ENCODE measurements around the gene IGHMBP2.
"Not testable (repeated sequence)": the region's sequence is repeated elsewhere in the genome, so short reads cannot be mapped to it uniquely, and the experiment has no call there.

The IGHMBP2 gene

DNA sequence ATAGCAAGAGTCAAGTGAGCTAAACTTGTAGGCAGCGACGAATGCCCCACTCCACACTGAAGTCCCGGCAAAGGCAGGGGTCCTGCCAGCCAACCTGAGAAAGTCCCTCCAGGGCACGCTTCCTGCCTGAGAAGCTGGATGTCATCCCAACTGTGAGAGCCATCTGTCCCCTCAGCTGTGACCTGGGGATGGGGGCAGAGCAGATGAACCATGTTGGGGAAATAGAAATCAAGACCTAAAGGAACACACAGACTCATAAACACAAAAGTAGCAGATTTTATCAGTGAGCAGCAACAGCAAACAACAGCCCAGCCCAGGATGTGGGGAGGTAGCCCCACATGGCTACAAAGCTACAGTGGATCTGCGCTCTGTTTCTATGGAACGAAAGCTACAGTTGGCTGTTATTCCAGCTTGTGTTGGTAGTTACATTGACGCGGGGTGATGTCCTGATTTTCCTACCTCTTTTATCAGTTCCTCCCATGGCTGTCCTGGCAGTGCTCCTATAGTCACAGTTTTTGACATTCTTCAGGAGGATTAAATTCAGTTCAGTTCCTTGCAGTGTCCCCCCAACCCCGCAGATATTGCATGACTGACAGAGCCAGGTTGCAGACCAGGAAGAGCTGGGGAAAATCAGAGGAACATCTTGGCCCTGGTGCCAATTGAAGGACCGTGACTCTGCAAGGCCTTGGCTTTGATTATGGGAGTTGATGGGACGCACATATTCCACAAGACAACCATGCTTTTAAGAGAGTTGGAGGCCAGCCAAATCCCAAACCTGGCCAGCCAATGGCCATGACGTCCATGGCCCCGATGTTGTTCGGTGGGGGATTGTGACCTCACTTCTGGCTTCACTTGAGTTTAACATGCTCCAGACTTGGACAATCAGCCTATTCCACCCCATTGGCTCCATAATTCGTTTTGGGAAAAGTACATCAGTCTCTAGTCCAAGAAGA is 62.5 kb downstream of the IGHMBP2 start:
- DNase-seq: peak in 1 of 2 donors; percentile 17

DNA sequence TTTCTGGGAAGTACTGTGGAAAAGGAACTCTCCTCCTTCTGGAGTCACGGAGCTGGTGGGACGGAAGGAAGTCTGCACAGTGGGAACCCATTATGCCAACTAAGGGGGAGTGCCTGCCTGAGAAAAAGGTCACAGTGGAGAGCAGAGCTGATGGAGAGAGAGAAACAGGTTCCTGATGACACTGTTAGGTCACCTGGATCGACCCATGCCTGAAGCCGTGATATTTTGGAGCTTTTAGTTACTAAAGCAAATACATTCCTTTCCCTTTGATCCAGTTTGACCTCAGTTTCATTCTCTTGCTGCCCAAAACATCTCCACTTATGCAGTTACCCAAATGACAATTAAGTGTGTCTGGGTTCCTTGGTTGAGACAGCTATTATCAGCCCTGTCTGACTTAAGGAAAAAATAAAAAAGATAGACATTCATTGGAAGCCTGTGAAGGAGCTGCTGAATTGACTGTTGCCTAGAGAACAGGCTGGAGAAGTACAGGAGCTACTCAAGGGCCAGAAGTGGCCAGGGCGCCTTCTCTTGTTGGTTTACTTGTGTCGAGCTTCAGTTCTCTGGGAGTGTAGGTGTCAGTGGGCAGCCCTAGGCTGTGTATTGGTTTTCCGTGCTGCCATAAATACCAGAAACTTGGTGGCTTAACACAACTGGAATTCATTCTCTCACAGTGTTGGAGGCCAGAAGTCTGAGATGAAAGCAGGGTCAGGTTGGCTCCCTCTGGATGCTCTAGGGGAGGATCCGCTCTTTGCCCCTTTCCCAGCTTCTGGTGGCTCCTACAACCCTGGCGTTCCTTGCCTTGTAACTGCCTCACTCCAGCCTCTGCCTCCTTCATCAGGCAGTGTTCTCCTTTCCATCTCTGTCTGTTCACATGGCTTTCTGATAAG is 63.4 kb downstream of the IGHMBP2 start:
- DNase-seq: no peak

DNA sequence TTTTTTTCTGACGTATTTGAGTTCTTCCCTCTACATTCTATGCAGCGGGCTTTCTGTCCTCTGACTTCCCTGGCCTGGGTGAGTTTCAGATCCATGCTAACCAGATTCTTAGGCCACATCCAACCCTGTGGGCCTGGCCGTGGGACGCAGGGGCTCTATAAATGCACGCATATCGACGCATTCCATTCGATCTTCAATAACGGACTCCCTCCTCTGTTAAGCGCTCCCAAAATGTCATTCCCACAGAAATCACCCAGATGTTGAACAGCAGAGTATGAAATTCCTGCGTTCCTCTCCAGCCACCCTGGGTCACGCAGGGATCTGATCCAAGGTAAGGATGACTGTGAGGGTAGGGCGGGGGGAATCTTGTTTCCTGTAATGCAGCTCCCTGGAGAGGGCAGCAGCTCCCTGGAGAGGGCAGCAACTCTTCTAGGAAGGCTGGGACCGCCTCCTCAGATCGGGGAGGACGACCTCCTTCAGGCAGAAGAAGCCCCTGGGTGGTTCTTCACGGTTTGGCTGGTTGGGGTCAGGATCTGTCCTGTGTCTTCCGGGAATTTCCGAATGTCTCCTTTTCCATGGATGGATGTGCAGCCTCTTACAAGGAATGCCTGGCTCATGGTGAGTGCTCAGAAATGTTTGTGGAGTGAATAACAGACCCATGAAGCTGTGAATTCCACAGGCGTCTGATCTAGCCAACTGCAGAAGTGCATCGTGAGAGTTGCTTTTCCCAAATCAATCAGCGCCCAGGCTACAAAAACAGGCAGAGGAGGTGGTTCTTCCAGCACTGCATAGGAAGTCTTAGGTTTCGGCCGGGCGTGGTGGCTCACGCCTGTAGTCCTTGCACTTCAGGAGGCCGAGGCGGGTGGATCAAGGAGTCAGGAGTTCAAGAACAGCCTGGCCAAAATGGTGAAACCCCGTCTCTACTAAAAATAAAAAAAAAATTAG is 64.9 kb downstream of the IGHMBP2 start:
- no peak for DNase-seq

DNA sequence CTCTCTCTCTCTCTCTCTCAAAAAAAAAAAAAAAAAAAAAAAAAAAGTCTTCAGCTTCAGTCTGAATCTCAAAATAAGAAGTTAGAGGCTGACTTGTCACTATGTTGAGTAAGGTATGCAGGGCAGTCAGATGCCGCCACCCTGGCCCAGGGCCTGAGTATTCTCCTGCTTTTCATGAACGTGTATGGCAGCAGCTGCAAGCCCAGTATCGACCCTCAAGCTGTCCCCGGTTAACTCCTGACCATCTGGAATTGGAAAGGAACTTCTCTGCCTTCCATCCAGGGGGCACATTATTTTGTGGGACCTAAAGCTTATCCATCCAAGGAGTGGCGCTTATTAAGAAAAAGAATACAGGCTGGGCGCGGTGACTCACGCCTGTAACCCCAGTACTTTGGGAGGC is 65.7 kb downstream of the IGHMBP2 start:
- no peak for DNase-seq

DNA sequence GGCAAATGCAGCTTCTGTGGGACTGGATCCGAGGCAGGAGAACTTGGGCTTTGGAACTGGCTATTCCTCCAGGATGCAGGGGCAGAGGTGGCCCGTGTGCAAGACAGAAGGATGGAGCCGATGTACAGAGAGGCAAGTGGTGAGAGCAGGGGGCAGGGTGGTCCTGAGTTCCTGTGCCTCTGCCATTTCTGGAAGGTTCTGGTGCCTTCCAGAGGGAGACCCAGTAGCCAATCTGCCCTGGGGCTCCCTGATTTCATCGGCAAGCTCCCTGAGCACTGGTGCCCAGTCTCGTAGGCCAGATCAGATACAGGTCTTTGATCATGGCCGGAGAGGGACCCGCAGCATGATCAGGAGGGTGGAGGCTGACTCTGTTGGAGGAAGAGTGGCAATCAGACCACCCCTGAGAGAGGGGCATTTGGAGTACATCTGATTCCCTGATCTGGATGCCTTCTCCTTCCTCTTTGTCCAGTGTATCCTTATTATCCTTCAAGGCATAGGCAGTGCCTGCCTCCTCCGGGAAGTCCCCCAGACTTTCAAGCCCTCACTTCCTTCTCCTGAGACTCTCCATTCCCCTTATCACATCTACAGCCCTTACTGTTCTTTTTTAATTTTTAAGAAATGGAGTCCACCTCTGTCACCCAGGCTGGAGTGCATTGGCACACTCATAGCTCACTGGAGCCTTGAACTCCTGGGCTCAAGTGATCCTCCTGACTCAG is 67.4 kb downstream of the IGHMBP2 start:
- DNase-seq: no peak

DNA sequence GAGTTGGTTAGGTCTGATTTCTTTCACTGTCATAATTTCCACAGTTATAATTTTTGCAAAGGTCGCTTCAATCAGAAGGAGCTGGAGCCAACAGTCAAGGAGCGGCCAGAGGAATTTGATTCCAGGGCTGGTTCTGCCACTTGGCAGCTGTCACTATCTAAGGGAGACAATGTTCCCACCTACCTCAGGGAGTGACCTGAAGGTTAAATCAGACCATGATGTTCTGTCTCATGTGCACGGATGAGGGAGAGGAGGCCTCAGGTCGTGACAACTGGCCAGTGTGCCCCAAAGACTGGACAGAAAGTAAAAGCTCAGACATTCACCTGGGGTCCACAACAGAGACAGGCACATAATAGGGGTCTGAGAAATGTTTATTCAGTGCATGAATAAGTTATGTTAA is 69.5 kb downstream of the IGHMBP2 start:
- DNase-seq: no peak

DNA sequence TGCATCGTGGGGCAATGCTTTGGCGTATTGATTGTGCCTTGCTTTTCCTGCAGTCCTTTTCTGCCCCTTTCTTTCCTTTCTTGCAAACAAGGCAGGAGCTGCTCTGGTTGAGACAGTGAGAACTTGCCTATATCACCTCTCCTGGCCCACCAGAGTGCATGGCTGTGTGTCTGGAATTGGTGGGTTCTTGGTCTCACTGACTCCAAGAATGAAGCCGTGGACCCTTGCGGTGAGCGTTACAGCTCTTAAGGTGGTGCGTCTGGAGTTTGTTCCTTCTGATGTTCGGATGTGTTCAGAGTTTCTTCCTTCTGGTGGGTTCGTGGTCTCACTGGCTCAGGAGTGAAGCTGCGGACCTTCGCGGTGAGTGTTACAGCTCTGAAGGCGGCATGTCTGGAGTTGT is 70.0 kb downstream of the IGHMBP2 start:
- DNase-seq: not testable (repeated sequence)

DNA sequence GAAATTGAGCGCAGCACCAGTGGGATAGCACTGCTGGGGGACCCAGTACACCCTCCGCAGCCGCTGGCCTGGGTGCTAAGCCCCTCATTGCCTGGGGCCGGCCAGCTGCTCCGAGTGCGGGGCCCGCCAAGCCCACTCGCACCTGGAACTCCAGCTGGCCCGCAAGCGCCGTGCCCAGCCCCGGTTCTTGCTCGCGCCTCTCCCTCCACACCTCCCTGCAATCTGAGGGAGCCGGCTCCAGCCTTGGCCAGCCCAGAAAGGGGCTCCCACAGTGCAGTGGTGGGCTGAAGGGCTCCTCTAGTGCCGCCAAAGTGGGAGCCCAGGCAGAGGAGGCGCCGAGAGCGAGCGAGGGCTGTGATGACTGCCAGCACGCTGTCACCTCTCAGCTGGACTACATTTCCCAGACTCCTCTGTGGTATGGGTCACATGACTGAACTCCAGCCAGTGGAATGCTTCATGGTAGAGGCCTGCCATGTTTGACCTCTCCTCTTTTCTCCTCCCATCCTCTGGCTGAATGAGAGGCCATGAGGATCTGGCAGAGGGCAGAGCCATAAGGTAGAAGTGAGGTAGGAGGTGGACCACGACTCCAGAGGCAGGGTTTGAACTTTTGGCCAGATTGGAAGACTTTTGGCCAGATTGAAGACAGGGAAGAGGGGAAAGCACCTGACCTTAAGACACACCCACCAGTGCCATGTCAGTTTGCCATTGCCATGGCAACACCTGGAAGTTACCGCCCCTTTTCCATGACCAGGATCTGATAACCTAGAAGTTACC is 70.9 kb downstream of the IGHMBP2 start:
- peak in 1 of 2 donors; percentile 19 for DNase-seq

DNA sequence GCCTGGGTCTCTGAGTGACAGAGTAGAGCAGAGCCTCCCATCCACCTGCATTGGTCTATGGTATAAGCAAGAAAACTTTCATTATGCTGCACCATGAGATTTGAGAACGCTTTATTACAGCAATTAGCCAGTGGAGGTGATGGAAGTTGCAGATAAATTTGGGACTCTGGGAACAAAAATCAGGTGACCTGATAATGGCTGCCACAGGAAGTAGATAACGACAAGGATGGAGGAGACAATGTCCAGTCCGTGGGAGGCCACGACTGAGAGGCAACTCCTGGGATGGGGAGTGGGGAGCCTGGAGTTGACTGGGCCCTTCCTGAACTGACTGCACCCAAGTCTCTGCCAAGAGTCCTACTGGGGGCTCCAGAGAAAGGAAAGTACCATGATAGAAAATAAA is 72.4 kb downstream of the IGHMBP2 start:
- no peak for DNase-seq

DNA sequence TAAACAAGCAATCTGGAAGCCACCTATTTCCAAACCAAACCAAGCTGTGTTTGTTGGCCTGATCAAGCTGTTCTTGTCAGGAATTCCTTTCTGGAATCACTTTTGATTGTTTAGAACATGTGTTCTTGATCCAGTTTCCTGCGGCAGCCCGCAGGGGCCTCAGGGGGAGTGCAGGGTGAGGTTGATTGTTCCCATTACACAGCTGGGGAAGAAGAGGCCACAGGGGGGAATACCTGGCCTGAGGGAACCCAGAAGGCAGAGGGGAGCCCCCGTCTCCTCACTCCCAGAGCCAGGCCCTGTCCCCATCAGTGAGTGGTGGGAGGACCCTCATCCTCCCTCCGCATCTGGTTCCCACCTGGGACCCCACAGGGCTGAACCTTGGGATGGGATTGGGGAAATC is 72.9 kb downstream of the IGHMBP2 start:
- no peak for DNase-seq

DNA sequence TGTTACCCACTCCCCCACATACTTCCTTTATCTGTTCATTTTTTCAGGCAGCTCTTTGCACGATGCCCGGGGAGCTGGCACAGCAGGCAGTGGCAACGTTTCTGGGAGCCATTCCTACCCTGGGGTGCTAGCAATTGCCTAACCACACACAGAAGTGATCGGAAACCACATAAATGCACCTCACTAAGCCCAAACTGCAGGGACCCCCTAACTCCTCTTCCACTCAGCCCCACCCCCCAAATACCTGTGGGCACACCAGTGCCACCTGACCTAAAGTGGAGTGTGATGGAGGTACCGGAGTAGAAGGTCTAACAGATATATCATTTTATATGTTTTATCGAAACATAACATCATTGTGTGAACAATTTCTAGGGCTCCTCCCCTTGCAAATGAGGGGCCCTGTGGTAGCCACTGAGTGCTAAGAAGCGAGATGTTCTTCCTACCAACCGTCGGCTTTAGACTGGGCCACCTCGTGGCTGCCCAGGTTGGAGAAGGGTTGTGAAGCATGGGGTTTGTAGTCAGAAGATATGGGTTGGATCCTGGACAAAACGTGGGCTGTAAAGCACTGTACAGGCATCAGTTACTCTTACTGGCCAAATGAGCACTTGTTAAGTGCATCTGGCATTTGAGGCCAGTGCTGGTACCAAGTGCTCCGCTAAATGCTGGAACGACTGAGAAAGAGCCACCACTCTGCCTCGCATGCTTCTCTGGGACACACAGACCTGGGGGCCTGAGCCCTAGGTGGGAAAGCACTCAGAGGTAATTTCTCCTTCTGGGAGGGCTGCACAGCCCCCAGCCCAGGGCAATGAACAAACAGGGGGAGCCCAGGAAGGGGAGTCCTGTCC is 74.3 kb downstream of the IGHMBP2 start:
- no peak for DNase-seq

DNA sequence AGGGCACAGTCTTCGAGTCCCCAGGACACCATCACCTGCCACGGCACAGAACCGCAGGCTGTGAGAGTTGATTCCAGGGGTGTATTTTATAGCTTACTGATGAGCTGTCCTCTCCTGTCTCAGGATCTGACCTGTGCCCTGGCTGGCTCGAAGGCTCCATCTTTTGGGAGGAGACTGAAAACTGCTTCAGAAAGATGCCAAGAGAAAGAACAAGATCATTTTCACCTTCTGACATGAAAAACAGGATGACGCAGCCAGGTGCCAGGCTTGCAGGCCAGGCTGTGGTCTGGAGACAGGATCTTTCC is 74.9 kb downstream of the IGHMBP2 start:
- no peak for DNase-seq

DNA sequence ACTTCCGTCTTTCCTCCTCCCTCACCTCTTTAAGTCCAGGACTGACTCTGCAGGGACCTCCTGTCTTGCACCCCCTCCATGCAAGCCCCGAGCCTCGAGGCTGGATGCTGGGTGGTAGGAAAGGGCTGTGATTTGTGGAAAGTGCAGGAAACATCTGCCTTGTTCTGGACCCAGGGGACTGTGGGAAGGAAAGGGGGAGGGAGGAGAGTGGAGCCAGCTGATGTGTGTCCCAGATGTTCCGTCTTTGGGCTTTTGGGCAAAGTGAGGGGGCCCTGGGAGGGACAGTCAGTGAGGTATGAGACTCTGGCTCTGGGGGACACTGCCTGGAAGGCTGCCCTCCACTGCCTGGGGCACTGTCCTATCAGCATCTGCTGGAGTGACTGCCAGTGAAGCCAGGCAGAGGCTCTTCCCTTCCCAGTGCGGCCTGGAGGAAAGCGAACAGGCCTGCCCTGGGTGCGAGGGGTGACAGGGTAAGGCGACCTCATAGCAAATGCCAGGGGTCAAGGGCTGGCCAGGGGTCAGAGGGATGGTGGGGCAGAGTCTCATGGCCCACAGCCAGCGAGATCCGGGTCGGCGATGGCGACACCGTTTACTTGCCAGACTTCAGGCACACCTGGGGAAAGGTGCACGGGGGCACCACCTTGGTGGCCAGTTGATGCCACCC is 75.4 kb downstream of the IGHMBP2 start:
- no peak for DNase-seq

DNA sequence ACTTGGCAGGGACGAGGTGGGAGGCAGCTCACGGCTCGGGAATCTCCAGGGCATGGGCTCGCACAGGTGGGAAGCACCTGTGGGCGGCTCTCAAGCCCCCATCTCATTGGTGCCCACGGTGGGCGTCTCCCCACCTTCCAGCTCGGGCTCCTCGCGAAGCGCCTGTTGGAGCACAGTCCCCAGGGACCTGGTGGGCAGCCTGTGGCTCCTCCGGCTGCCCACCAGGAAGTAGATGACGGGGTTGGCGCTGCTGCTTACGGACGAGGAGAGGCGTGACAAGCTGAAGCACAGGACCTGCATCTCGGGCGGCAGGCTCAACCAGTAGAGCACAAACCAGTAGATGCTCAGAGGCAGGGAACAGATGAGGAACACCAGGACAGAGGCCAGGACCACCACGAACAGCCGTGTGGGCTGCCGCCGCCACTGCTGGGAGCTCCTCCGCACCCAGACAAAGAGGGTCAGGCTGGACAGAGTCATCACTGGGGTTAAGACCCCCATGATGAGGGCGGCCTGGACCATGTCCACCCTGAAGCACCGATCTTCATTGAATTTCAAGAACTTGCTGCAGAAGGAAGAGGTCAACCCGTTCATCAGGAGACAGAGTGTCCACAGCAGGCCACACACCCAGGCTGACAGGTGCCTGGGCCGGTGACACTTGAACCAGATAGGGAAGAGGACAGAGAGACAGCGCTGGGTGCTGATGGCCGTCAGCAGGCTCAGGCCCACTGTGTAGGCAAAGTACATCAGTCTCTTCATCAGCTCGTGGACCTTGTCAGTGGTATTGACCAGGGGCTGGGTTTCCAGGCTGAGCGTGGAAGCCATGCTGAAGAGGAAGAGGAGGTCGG is 76.5 kb downstream of the IGHMBP2 start:
- DNase-seq: no peak

DNA sequence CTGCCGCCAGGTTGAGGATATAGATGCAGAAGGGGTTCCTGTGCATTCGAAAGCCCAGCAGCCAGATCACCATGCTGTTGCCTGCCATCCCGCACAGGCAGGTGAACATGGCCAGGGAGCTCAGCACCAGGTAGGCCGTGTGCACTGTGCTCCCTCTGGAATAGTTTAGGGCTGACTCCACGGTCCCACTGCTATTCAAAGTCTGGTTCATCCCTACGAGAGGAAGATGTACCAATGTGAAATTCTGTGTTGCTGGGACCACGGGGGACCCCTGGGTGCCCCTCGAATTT is 77.0 kb downstream of the IGHMBP2 start, which contains the start of gene MRGPRD:
MRGPRD (minus strand) TSS at position 211 of the 290 bp plus-strand sequence; CDS start at position 211, 0 bp downstream.
- DNase-seq: no peak

DNA sequence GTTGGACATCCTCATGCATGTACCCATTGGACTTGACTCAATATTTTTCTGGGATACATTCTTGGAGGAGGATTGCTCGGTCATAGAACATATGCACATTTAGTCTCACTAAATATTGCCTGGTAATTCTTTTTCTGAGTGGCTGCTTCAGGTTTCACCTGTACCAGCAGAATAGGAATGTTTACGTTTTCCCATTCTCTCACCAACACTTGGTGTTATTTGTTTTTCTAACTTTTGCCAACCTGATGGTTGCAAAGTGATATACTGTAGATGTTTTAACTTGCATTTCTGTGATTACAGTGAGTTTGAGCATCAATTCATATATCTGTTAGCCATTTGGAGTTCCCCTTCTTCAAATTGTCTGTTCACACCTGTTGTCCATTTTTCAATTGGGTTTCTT is 78.4 kb downstream of the IGHMBP2 start:
- DNase-seq: no peak

DNA sequence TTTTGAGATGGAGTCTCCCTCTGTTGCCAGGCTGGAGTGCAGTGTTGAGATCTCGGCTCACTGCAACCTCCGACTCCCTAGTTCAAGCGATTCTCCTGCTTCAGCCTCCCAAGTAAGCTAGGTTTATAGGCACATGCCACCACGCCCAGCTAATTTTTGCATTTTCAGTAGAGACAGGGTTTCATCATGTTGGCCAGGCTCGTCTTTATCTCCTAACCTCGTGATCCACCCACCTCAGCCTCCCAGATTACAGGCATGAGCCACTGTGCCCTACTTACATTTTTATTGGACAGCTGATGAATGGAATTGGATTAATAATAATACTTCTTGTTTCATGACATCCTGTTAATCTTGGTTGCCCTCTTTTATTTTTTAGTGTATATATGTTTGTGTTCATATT is 80.1 kb downstream of the IGHMBP2 start:
- DNase-seq: no peak

DNA sequence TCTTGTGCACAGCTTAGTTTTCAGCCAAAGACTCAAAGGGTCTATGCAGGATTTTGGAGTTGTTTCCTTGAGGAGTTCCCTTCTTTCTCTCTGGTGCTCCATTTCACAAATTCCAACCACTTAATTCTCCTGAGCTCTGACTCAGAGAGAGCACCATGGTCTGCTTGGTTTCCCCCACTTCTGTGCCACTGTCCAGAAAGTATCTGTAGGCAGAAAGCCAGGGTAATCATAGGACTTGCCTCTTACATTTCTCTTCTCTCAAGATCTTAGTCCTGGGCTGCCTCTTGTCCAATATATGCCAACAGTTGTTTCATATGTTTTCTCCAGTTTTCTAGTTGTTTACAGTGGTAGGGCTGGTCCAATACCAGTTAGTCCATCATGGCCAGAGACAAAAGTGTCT is 83.5 kb downstream of the IGHMBP2 start:
- no peak for DNase-seq

DNA sequence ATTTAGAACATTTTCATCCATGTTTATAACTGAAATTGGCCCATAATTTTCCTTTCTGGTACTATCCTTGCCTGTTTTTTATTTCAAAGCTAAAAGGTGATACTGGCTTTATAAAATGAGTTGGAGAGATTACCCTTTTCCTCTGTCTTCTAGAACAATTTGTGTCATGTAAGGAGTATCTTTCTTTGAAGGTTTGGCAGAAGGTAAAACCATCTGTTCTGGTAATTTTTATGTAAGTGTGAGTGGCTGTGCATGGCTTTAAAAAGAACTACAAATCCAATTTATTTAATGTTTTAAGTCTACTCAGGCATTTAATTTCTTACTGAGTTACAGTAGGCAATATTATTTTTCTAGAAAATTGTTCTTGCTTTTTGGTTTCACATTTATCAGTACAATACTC is 84.8 kb downstream of the IGHMBP2 start:
- no peak for DNase-seq
